ENCODE measurements around the gene ANKRD40. TPM values are rescaled to one million over a fixed set of nuclear protein-coding genes. Genes with fewer than 3 reads are reported as not detected.

The ANKRD40 gene
- total and polyA plus RNA-seq, 10 donors, result 6.8 to 54.6 (median 41.0) TPM

DNA sequence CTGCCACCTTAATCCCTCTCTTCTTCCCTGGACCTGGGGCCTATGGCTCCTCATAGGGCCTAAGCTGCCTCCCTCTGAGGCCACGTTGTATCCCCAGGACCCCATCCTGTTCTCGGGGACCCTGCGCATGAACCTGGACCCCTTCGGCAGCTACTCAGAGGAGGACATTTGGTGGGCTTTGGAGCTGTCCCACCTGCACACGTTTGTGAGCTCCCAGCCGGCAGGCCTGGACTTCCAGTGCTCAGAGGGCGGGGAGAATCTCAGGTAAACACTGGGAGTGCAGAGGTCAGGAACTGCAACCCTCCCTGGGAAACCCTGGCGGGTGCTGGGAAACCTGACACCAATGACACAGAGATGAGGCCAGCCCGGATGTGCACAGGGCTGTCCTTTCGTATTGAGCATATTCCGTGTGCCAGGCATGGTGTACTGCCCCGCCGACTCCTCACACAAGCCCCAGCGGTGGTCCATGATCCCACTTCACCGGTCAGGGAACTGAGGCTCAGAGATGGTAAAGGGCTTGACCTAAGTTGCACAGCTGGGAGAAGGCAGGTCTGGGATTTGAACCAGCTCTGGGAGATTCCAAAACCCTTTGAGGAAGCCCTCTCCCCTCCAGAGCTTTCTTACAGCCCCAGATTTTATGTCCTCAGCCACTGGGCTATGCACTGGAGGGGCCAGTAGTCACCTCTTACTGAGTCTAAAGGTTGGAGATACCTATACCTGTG is 22.9 kb downstream of the ANKRD40 start:
- intact Hi-C loops (cut with DNase I; ENCODE audit: low total_unique reads), result no loop called here
- TF ChIP-seq POLR2AphosphoS5 (IDR thresholded peaks at IDR 0.05) (no peak), POLR2A (IDR thresholded peaks at IDR 0.05) (no peak)
- TF ChIP-seq, protein P1, sequence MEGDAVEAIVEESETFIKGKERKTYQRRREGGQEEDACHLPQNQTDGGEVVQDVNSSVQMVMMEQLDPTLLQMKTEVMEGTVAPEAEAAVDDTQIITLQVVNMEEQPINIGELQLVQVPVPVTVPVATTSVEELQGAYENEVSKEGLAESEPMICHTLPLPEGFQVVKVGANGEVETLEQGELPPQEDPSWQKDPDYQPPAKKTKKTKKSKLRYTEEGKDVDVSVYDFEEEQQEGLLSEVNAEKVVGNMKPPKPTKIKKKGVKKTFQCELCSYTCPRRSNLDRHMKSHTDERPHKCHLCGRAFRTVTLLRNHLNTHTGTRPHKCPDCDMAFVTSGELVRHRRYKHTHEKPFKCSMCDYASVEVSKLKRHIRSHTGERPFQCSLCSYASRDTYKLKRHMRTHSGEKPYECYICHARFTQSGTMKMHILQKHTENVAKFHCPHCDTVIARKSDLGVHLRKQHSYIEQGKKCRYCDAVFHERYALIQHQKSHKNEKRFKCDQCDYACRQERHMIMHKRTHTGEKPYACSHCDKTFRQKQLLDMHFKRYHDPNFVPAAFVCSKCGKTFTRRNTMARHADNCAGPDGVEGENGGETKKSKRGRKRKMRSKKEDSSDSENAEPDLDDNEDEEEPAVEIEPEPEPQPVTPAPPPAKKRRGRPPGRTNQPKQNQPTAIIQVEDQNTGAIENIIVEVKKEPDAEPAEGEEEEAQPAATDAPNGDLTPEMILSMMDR (IDR thresholded peaks at IDR 0.05 in 8 of 11, conservative IDR thresholded peaks at IDR 0.05 in 3 of 11), result no peak
- no peaks in the 10 kb centered on the region for H3K9me3 ChIP-seq
- no peaks in the 10 kb centered on the region for H3K36me3 ChIP-seq
- 85 to 94% (median 90%) methylated on average over 13 to 15 of the region's 15 CpGs for WGBS, 5 donors
- no peak overlapping the region for H3K4me3 ChIP-seq
- H3K4me1 ChIP-seq, result peaks cover 0 to 23% (median 8%) of the 10 kb centered on the region in 6 donors
- peaks cover 0 to 5% (median 0%) of the 10 kb centered on the region in 7 donors for H3K27me3 ChIP-seq (replicated peaks in 1 of 7)
- no peak overlapping the region for H3K27ac ChIP-seq
- no peak for DNase-seq

- intact Hi-C loops (cut with DNase I; ENCODE audit: low total_unique reads), result no loop called here
- WGBS, 5 donors, result 89 to 94% (median 90%) methylated on average over 5 of the region's 5 CpGs
- H3K27ac ChIP-seq, result no peak overlapping the region
- no peaks in the 10 kb centered on the region for H3K36me3 ChIP-seq
- peaks cover 0 to 23% (median 8%) of the 10 kb centered on the region in 6 donors for H3K4me1 ChIP-seq
- no peaks in the 10 kb centered on the region for H3K9me3 ChIP-seq
- no peak for DNase-seq
- H3K4me3 ChIP-seq, result no peak overlapping the region
- TF ChIP-seq POLR2A (IDR thresholded peaks at IDR 0.05) (no peak), POLR2AphosphoS5 (IDR thresholded peaks at IDR 0.05) (no peak)
- TF ChIP-seq, protein P1 (IDR thresholded peaks at IDR 0.05 in 8 of 11, conservative IDR thresholded peaks at IDR 0.05 in 3 of 11), result no peak
- H3K27me3 ChIP-seq (replicated peaks in 1 of 7), result peaks cover 0 to 5% (median 0%) of the 10 kb centered on the region in 7 donors
Measured at GRCh38 chr17:50684288-50684611, 23.5 kb downstream of the ANKRD40 start.

DNA sequence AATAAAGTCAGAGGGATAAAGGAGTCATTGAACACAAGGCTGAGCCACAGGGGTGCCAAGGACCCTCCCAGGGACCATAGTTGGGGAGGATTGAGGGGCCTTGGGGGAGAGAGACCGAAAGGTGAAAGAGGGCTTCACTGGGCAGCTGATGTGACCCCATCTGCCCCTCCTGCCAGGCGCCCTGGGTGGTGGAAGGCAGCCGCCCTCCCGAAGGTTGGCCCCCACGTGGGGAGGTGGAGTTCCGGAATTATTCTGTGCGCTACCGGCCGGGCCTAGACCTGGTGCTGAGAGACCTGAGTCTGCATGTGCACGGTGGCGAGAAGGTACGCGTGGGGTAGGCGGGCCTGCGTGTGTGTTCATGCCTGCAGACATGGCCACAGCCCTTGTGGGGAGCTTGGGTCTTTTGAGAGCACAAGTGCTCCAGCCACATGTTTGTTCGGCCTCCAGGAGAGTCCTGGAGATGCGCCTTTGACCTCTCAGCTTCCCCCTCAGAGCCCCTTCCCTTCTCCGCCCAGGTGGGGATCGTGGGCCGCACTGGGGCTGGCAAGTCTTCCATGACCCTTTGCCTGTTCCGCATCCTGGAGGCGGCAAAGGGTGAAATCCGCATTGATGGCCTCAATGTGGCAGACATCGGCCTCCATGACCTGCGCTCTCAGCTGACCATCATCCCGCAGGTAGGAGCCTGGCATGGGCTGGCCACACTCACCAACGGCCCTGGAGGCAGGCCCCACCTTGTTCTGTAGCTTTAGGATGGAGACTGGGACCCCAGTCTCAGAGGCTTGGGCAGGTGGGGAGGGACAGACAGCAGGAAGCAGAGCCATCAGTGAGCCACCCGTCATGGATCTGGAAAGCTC is 24.1 kb downstream of the ANKRD40 start:
- 88 to 95% (median 93%) methylated on average over 21 to 28 of the region's 28 CpGs for WGBS, 5 donors
- H3K36me3 ChIP-seq, result no peaks in the 10 kb centered on the region
- intact Hi-C loops (cut with DNase I; ENCODE audit: low total_unique reads), result no loop called here
- no peak overlapping the region for H3K4me3 ChIP-seq
- no peaks in the 10 kb centered on the region for H3K9me3 ChIP-seq
- H3K27ac ChIP-seq, result no peak overlapping the region
- H3K27me3 ChIP-seq (replicated peaks in 1 of 7), result peaks cover 0 to 5% (median 0%) of the 10 kb centered on the region in 7 donors
- peak; percentile 64 for DNase-seq
- H3K4me1 ChIP-seq, result peaks cover 0 to 23% (median 8%) of the 10 kb centered on the region in 6 donors
- TF ChIP-seq POLR2A (IDR thresholded peaks at IDR 0.05) (no peak), POLR2AphosphoS5 (IDR thresholded peaks at IDR 0.05) (no peak)
- TF ChIP-seq, protein P1 (IDR thresholded peaks at IDR 0.05 in 8 of 11, conservative IDR thresholded peaks at IDR 0.05 in 3 of 11), result no peak

- intact Hi-C loops (cut with DNase I; ENCODE audit: low total_unique reads), result no loop called here
- no peak overlapping the region for H3K4me3 ChIP-seq
- WGBS, 5 donors, result 88 to 98% (median 92%) methylated on average over 3 of the region's 3 CpGs
- peaks cover 0 to 23% (median 8%) of the 10 kb centered on the region in 6 donors for H3K4me1 ChIP-seq
- no peaks in the 10 kb centered on the region for H3K9me3 ChIP-seq
- H3K36me3 ChIP-seq, result no peaks in the 10 kb centered on the region
- H3K27ac ChIP-seq, result no peak overlapping the region
- TF ChIP-seq POLR2AphosphoS5 (IDR thresholded peaks at IDR 0.05), result no peak
- TF ChIP-seq POLR2A (IDR thresholded peaks at IDR 0.05), result no peak
- TF ChIP-seq, protein P1 (IDR thresholded peaks at IDR 0.05 in 8 of 11, conservative IDR thresholded peaks at IDR 0.05 in 3 of 11), result no peak
- peak; percentile 7 for DNase-seq
- H3K27me3 ChIP-seq (replicated peaks in 1 of 7), result peaks cover 0 to 5% (median 0%) of the 10 kb centered on the region in 7 donors
Measured at GRCh38 chr17:50682938-50683337, 24.8 kb downstream of the ANKRD40 start.
